GM21717 (cell line): ENCODE data around the gene ABCC11.

Experiments used
- ATAC-seq: cut with Tn5 transposase; IDR thresholded peaks from one replicate; pipeline ENCODE4 v1.9.1; 2021; ENCODE audit warnings: mild to moderate bottlenecking, moderate library complexity; ENCODE audit not compliant: unreplicated experiment

Gene ABCC11

DNA sequence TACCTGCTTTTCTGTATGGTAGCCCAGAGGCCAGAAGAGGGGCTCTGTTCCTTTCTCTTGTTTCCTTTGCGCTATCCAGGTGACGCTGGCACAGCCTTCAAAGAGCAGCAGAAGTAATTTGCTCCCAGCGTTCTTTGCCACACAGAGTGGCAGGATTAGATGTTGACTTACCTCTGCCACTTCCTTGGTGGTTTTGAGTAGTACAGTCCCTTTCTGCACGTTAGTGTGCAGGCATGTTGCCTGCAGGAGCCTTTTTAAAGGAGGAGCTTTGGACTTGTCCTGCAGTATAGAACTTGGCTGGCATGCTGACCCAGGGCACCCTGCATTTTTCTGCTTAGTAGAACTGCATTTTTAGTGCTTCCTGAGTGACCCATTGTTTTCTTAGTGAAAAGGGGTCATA lies at the start of gene ABCC11:
Gene ABCC11 (minus strand): TSS at position 229 of the 400 bp plus-strand sequence. CDS start 15,618 bp downstream, outside the sequence.
- no peak for ATAC-seq

GRCh38 chr16:48295488-48296281 lies 48.3 kb upstream of the ABCC11 start:
- no peak for ATAC-seq

GRCh38 chr16:48294724-48295123 lies 47.4 kb upstream of the ABCC11 start:
- ATAC-seq, result no peak

GRCh38 chr16:48292452-48292851 lies 45.1 kb upstream of the ABCC11 start:
- no peak for ATAC-seq

DNA sequence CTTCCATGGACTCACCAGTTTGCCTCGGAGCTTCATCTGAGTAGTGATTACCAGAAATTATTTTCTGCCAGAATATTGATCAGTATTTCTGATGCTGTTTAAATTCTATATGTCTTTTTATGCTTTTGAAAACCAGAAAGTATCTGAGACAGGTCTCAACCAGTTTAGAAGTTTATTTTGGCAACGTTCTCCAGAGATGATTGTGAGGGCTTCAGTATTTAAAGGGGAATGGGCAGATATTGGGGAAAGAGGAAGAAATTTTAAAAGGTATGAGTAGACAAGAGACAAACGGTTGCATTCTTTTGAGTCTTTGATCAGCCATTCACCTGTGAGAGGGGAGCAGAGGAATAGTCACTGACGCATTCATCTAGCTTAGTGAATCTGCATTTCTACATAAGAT lies 44.4 kb upstream of the ABCC11 start:
- ATAC-seq, result no peak

DNA sequence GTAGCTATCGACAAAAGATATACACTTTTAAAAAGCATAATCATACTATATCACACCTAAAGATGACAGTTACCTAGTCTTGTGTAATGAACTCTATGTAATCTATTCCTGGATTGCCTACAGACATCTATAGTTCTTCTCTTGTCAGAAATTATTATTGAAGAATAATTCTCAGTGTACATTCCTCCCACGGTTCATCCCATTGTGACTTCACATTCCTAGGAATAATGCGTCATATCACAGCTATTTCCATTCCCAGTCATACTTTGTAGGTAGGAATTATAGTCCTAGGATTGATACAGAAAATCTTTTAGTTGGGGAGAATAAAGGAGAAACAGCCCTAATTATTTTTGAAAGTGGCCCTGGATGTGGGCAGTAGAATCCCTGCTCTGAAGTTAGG lies 44.0 kb upstream of the ABCC11 start:
- no peak for ATAC-seq

GRCh38 chr16:48287239-48287638 lies 39.9 kb upstream of the ABCC11 start:
- ATAC-seq, result no peak

GRCh38 chr16:48284772-48285409 lies 37.6 kb upstream of the ABCC11 start:
- peak; percentile 61 for ATAC-seq

- ATAC-seq, result no peak
Measured at GRCh38 chr16:48282636-48283263, 35.4 kb upstream of the ABCC11 start.

DNA sequence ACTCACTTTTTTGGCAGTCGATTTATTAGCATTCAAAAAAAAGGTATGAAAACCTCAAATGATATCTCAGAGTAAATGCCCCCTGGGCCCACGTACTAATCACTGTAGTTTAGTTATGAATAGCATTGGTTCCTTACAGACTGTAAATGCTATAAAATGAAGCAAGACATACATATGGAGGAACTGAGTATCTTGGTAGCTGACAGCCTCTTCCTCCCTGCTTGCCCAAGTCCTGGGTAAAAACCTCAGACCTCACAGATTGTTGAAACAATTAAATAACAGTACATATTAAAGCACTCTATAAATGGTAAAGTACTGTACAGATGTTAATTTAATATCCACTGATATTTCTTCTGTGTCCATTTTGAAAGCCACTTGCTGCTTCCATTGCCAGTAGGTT lies 33.2 kb upstream of the ABCC11 start:
- ATAC-seq, result no peak

DNA sequence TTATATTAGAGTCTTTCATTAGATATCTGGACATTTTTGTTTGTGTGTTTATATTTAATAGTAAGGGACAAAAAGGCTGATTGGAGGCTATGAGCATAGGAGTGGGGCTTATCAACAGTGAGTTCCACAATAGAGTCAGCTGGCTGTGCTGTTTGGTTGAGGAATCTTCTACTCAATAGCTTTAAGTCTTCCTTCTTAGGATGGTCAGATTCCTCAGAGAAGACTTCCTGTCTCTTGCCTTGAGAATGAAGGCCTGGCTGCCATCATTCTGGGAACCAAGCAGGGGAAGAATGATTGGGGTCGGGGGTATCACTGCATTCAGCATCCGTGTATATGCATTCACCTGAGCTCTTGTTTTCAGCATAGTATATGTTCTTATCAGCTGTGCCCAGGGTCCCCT lies 31.9 kb upstream of the ABCC11 start:
- no peak for ATAC-seq

GRCh38 chr16:48277158-48277557 lies 29.8 kb upstream of the ABCC11 start:
- ATAC-seq, result no peak

DNA sequence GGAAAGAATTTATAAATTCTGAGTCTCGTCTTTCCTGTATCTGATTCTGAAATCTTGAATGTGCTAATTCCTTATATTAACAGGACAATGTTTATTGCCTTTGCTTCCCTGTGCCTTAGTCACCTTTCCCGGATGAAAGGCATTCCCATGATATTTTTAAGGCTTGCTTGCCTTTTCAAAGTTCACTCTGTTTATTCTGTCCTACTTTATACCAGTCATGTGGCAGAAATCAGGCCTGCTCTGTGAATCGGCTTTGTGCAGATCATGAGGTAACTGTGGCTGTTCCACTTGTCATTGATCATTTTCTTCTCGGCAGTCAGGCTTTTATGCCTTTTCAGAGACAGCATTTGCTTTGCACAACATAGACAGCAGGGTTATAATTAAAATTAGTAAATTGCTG lies 28.8 kb upstream of the ABCC11 start:
- ATAC-seq, result no peak

DNA sequence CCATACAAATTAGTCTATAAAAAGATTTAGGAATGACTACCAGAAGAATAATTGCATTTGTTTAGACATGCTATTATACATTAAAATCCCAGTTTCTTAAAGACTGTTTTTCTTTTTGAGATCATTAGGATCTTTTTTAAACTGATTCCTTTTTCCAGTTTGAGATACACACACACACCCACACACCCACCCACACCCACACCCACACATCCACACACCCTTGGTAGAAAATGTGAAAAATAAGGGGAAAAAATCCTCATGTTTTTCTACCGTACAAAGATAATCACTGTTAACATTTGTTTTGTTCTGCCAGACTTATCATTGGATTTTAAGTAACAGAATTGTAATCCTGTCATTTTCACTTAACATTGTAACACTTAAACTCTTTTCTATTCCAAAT lies 27.1 kb upstream of the ABCC11 start:
- ATAC-seq, result no peak

DNA sequence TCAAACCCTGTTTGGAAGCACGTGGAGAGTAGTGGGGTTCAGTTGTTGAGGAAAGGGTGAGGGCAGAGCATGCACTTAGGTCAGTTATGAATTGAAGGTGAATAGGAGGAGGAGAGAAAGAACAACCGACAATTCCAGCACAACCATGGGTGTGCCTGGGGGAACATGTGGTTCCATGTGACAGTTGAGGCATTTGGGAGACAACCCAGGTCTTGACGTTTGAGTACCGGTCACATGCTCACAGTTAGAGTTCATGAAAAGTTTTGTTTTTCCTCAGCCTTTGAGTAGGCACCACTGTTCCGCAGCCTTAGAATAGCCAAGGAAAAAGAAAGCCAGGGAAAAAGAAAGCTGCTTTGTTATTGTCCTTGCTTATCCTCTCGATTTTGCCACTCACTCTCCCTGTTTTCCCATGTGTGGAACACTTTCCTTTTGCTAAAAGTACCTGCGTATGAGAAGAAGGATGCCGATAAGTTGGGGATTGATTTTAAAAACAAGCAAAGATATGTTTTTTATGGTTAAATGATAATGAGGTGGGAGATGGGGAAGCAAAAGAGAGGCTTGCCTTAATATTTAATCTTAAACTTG lies 25.6 kb upstream of the ABCC11 start:
- ATAC-seq, result no peak

DNA sequence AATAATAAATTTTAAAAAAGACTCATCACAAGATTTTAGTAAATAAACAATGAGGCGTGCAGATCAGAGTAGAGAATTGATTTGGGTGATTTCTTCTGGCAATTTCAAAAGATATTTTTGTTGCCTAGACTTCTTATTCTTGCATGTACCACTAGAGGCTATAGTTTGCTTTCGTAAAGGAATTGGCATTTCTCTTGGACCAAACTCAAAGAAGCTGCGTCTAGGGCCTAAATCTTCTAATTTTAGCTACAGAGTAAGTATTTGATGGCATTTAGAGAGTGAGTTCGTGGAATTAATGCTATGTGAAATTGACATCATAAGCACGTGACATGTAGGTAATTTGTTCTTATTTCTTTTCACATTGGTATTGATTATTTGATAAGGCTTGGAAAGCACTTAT lies 24.4 kb upstream of the ABCC11 start:
- no peak for ATAC-seq

- ATAC-seq, result no peak
Measured at GRCh38 chr16:48269011-48269410, 21.7 kb upstream of the ABCC11 start.

- ATAC-seq, result no peak
Measured at GRCh38 chr16:48262631-48263030, 15.3 kb upstream of the ABCC11 start.

- no peak for ATAC-seq
Measured at GRCh38 chr16:48261569-48261968, 14.2 kb upstream of the ABCC11 start.

DNA sequence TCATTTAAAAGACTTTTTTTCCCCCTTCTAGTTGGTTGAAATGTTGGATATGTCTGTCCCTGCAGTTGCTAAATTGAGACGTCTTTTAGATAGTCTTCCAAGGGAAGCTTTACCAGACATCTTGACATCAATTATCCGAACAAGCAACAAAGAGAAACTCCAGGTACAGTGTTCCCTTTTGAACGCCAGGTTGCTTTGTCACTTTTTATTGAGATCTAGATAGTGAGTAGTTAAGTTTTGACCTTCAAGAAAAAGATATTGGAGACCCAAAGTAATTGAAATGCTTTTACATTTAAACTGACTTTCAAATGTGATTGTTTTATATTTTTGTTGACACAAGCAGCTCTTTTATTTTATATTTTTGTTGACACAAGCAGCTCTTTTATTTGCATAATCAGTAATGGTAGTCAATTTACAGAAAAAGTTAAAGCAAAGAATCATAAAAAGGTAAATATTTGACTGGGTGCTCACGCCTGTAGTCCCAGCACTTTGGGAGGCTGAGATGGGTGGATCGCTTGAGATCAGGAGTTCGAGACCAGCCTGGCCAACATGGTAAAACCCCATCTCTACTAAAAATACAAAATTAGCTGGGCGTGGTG lies 9.3 kb upstream of the ABCC11 start:
- ATAC-seq, result no peak

- no peak for ATAC-seq
Measured at GRCh38 chr16:48252013-48252412, 4.7 kb upstream of the ABCC11 start.
